ENCODE data around the gene DGKI. TPM values are rescaled to one million over a fixed set of nuclear protein-coding genes. Genes with fewer than 3 reads are reported as not detected.

DGKI gene
- total and polyA plus RNA-seq, 2 experiments from 2014 or later = 0.16 to 1.0 TPM

GRCh38 chr7:137839903-137840779 is 6.6 kb downstream of the DGKI start:
- Histone ChIP-seq H3K27ac (ENCODE audit: low read depth) (peak overlapping the region; percentile 8), H3K4me1 (ENCODE audit: insufficient read depth) (peaks cover 41% of the 10 kb centered on the region)
- peak overlapping the region; percentile 42; the same call in 2 of the 3 replicates for H3K4me3 Mint-ChIP-seq

GRCh38 chr7:137838706-137839315 is 8.0 kb downstream of the DGKI start:
- DNase-seq (ENCODE audit: low spot score) (peak; percentile 19), ATAC-seq (peak; percentile 64)
- peaks cover 4% of the 10 kb centered on the region for H3K9me2 ChIP-seq (ENCODE audit: insufficient read depth)
- H3K4me1 ChIP-seq (ENCODE audit: insufficient read depth) = peaks cover 31% of the 10 kb centered on the region
- no peaks in the 10 kb centered on the region for H3K79me2 ChIP-seq (replicated peaks; ENCODE audit: insufficient read depth)
- 0 out of 2 replicates have a peak overlapping the region, but pooled peaks have one; percentile 0 for H3K27ac Mint-ChIP-seq
- peak overlapping the region; percentile 54; the same call in 1 of the 2 replicates for H3K4me2 ChIP-seq
- H3K27ac ChIP-seq (ENCODE audit: low read depth) = no peak overlapping the region
- H3K4me3 Mint-ChIP-seq = no peak overlapping the region; the same call in 2 of the 3 replicates
- H3K27me3 ChIP-seq (ENCODE audit: insufficient read depth) = no peaks in the 10 kb centered on the region
- peaks cover 7% of the 10 kb centered on the region for H3K9me3 Mint-ChIP-seq
- 0 out of 2 replicates have a peak, but pooled peaks cover 11% of the 10 kb centered on the region for H3F3A ChIP-seq (replicated peaks; ENCODE audit: low read depth)
- no peaks in the 10 kb centered on the region for H4K20me1 ChIP-seq (replicated peaks; ENCODE audit: insufficient read depth)
- no peak overlapping the region for H2AFZ ChIP-seq
- no peak overlapping the region for H3K4me3 ChIP-seq
- no peaks in the 10 kb centered on the region for H3K36me3 Mint-ChIP-seq (ENCODE audit: low read depth)
- peaks cover 7% of the 10 kb centered on the region for H3K27me3 Mint-ChIP-seq (ENCODE audit: insufficient read depth, low read depth, poor library complexity)
- H3K4me1 Mint-ChIP-seq = peaks cover 41% of the 10 kb centered on the region
- H3K36me3 ChIP-seq (ENCODE audit: insufficient read depth) = no peaks in the 10 kb centered on the region
- no peak for TF ChIP-seq ZNF331 (CRISPR knock-in tag; IDR thresholded peaks at IDR 0.05; ENCODE audit: low read depth)
- TF ChIP-seq CREB1 (CRISPR knock-in tag; IDR thresholded peaks at IDR 0.05; ENCODE audit: low read depth) = no peak
- no peak for TF ChIP-seq POLR2AphosphoS5 (IDR thresholded peaks at IDR 0.05; ENCODE audit: low read depth)
- no peak for TF ChIP-seq ETS1 (IDR thresholded peaks at IDR 0.05)
- TF ChIP-seq EZH2 (IDR thresholded peaks at IDR 0.05; ENCODE audit: low read depth, unreplicated experiment) = no peak
- no peak for TF ChIP-seq NANOG (IDR thresholded peaks at IDR 0.05; ENCODE audit: borderline replicate concordance)
- TF ChIP-seq REST (IDR thresholded peaks at IDR 0.05; ENCODE audit: unreplicated experiment) = no peak
- no peak for TF ChIP-seq EZH2phosphoT487 (IDR thresholded peaks at IDR 0.05; ENCODE audit: unreplicated experiment)
- TF ChIP-seq STAT1 (IDR thresholded peaks at IDR 0.05; ENCODE audit: unreplicated experiment) = no peak

More at GRCh38 chr7:137839903-137840779, 6.6 kb downstream of the DGKI start:
- H3K4me2 ChIP-seq = peak overlapping the region; percentile 54
- TF ChIP-seq CTCF (conservative IDR thresholded peaks at IDR 0.05; ENCODE audit: low read depth in 2 of 2) (no peak), STAT1 (IDR thresholded peaks at IDR 0.05; ENCODE audit: unreplicated experiment) (no peak), CREB1 (CRISPR knock-in tag; IDR thresholded peaks at IDR 0.05; ENCODE audit: low read depth) (no peak), ZNF114 (CRISPR knock-in tag; IDR thresholded peaks at IDR 0.05) (no peak), ZNF331 (CRISPR knock-in tag; IDR thresholded peaks at IDR 0.05; ENCODE audit: low read depth) (no peak), JUNB (IDR thresholded peaks at IDR 0.05; ENCODE audit: unreplicated experiment) (no peak)
- 0 out of 2 replicates have a peak, but pooled peaks cover 11% of the 10 kb centered on the region for H3F3A ChIP-seq (replicated peaks; ENCODE audit: low read depth)
- no peaks in the 10 kb centered on the region for H3K36me3 Mint-ChIP-seq (ENCODE audit: low read depth)
- H3K4me3 ChIP-seq = peak overlapping the region; percentile 4; the same call in 1 of the 2 replicates
- no peaks in the 10 kb centered on the region for H3K9me2 ChIP-seq (ENCODE audit: insufficient read depth)
- no peaks in the 10 kb centered on the region for H4K20me1 ChIP-seq (replicated peaks; ENCODE audit: insufficient read depth)
- H3K27ac Mint-ChIP-seq = peak overlapping the region; percentile 90
- H3K27me3 Mint-ChIP-seq (ENCODE audit: insufficient read depth, low read depth, poor library complexity) = peaks cover 16% of the 10 kb centered on the region
- DNase-seq (ENCODE audit: low spot score) = peak; percentile 54
- H3K36me3 ChIP-seq (ENCODE audit: insufficient read depth) = no peaks in the 10 kb centered on the region
- H3K4me1 Mint-ChIP-seq = peaks cover 54% of the 10 kb centered on the region
- H2AFZ ChIP-seq = no peak overlapping the region
- H3K79me2 ChIP-seq (replicated peaks; ENCODE audit: insufficient read depth) = no peaks in the 10 kb centered on the region
- peaks cover 8% of the 10 kb centered on the region for H3K27me3 ChIP-seq (ENCODE audit: insufficient read depth)
- ATAC-seq = peak; percentile 59
- no peaks in the 10 kb centered on the region for H3K9me3 Mint-ChIP-seq

All from GM23338 (cell line).